Naive B cell (primary cell): ENCODE data around the gene MYO18A. TPM values are rescaled to one million over a fixed set of nuclear protein-coding genes. Genes with fewer than 3 reads are reported as not detected.

Experiments
- ATAC-seq, 2 donors: fragments of 150-1000 bp; cut with Tn5 transposase; 2 replicates each; pipeline ENCODE4 v1.10.0; 2021; ENCODE audit warnings: low read depth in 2 of 2, mild to moderate bottlenecking in 2 of 2, moderate library complexity in 2 of 2
- DNase-seq: peaks from one replicate; pipeline ENCODE4 v3.0.0; 2022
- H3K27ac Mint-ChIP-seq, 6 donors: one replicate each; pipeline ENCODE4 v1.8.0; 2020 to 2022; ENCODE audit warnings: mild to moderate bottlenecking in 6 of 6, mixed read lengths in 6 of 6, moderate library complexity in 5 of 6, inconsistent platforms in 2 of 6
- H3K27me3 Mint-ChIP-seq, 3 donors: one replicate each; pipeline ENCODE4 v1.8.0; 2021 to 2022; ENCODE audit warnings: mixed read lengths in 3 of 3, mild to moderate bottlenecking in 1 of 3
- H3K36me3 Mint-ChIP-seq, 2 donors: one replicate each; pipeline ENCODE4 v1.8.0; 2020 to 2022; ENCODE audit warnings: mixed read lengths in 2 of 2, inconsistent platforms in 1 of 2, mild to moderate bottlenecking in 1 of 2
- H3K4me1 Mint-ChIP-seq, 3 donors: one replicate each; pipeline ENCODE4 v1.8.0; 2020 to 2022; ENCODE audit warnings: mixed read lengths in 3 of 3, inconsistent platforms in 1 of 3, mild to moderate bottlenecking in 1 of 3, moderate library complexity in 1 of 3
- H3K4me3 Mint-ChIP-seq, 8 donors: one replicate each; pipeline ENCODE4 v1.8.0; 2020 to 2022; ENCODE audit warnings: mild to moderate bottlenecking in 8 of 8, mixed read lengths in 8 of 8, moderate library complexity in 8 of 8, inconsistent platforms in 2 of 8
- H3K9me3 Mint-ChIP-seq, 7 donors: one replicate each; pipeline ENCODE4 v1.8.0; 2020 to 2022; ENCODE audit warnings: mixed read lengths in 7 of 7, mild to moderate bottlenecking in 5 of 7, inconsistent platforms in 2 of 7, moderate library complexity in 1 of 7
- polyA plus RNA-seq, 6 donors: library from polyadenylated mRNA; unstranded; fragments of 300-500 nt; fragmentation: Illumina TruSeq; gene quantifications; one replicate each; pipeline ENCODE4 v1.2.3, GENCODE V29; 2021; ENCODE audit warnings: low read depth in 6 of 6

Gene MYO18A
- polyA plus RNA-seq, 6 donors from 2014 or later, result 5.1 to 51.6 (median 17.0) TPM

- DNase-seq (no peak), ATAC-seq (no peak)
- no peaks in the 10 kb centered on the region for H3K9me3 Mint-ChIP-seq
- H3K27me3 Mint-ChIP-seq, result peaks cover 10 to 16% (median 12%) of the 10 kb centered on the region in 3 donors
- no peak overlapping the region for H3K27ac Mint-ChIP-seq
- no peaks in the 10 kb centered on the region for H3K4me1 Mint-ChIP-seq
- no peak overlapping the region for H3K4me3 Mint-ChIP-seq
- H3K36me3 Mint-ChIP-seq, result no peaks in the 10 kb centered on the region
Observed at GRCh38 chr17:29051731-29052130, 128.5 kb downstream of the MYO18A start.

- ATAC-seq (no peak), DNase-seq (no peak)
- H3K4me1 Mint-ChIP-seq, result no peaks in the 10 kb centered on the region
- no peaks in the 10 kb centered on the region for H3K9me3 Mint-ChIP-seq
- H3K36me3 Mint-ChIP-seq, result no peaks in the 10 kb centered on the region
- H3K27ac Mint-ChIP-seq, result peak overlapping the region in 1 of 6 donors; percentile 72
- H3K4me3 Mint-ChIP-seq, result no peak overlapping the region
- H3K27me3 Mint-ChIP-seq, result peaks cover 10 to 21% (median 16%) of the 10 kb centered on the region in 3 donors
Observed at GRCh38 chr17:29051194-29051593, 129.0 kb downstream of the MYO18A start.

- no peaks in the 10 kb centered on the region for H3K4me1 Mint-ChIP-seq
- H3K27me3 Mint-ChIP-seq, result peaks cover 10 to 25% (median 21%) of the 10 kb centered on the region in 3 donors
- no peak for ATAC-seq
- H3K27ac Mint-ChIP-seq, result no peak overlapping the region
- no peaks in the 10 kb centered on the region for H3K9me3 Mint-ChIP-seq
- H3K4me3 Mint-ChIP-seq, result no peak overlapping the region
- no peaks in the 10 kb centered on the region for H3K36me3 Mint-ChIP-seq
- no peak for DNase-seq
Observed at GRCh38 chr17:29050176-29050575, 130.0 kb downstream of the MYO18A start.

GRCh38 chr17:29049541-29050145 lies 130.6 kb downstream of the MYO18A start:
- Mint-ChIP-seq H3K36me3 (no peaks in the 10 kb centered on the region), H3K27ac (no peak overlapping the region), H3K9me3 (no peaks in the 10 kb centered on the region), H3K27me3 (peaks cover 10 to 25% (median 21%) of the 10 kb centered on the region in 3 donors), H3K4me1 (no peaks in the 10 kb centered on the region), H3K4me3 (no peak overlapping the region)
- DNase-seq (no peak), ATAC-seq (no peak)

- DNase-seq, result no peak
- H3K9me3 Mint-ChIP-seq, result no peaks in the 10 kb centered on the region
- peaks cover 0 to under 1% (median 0%) of the 10 kb centered on the region in 3 donors for H3K4me1 Mint-ChIP-seq
- peak overlapping the region in 3 of 6 donors; percentile 37 to 49 (median 47) for H3K27ac Mint-ChIP-seq
- peaks cover 10 to 25% (median 21%) of the 10 kb centered on the region in 3 donors for H3K27me3 Mint-ChIP-seq
- no peak overlapping the region for H3K4me3 Mint-ChIP-seq
- no peaks in the 10 kb centered on the region for H3K36me3 Mint-ChIP-seq
- no peak for ATAC-seq
Observed at GRCh38 chr17:29048440-29049368, 131.5 kb downstream of the MYO18A start.

GRCh38 chr17:29046473-29046839 lies 133.7 kb downstream of the MYO18A start:
- no peak overlapping the region for H3K27ac Mint-ChIP-seq
- H3K36me3 Mint-ChIP-seq, result no peaks in the 10 kb centered on the region
- peak overlapping the region in 1 of 8 donors; percentile 73 for H3K4me3 Mint-ChIP-seq
- H3K4me1 Mint-ChIP-seq, result peaks cover 15 to 21% (median 17%) of the 10 kb centered on the region in 3 donors
- DNase-seq, result no peak
- no peak for ATAC-seq
- H3K27me3 Mint-ChIP-seq, result peaks cover 5 to 25% (median 21%) of the 10 kb centered on the region in 3 donors
- H3K9me3 Mint-ChIP-seq, result no peaks in the 10 kb centered on the region

- H3K27me3 Mint-ChIP-seq, result peaks cover 5 to 25% (median 21%) of the 10 kb centered on the region in 3 donors
- H3K36me3 Mint-ChIP-seq, result no peaks in the 10 kb centered on the region
- DNase-seq, result no peak
- ATAC-seq, result no peak
- peaks cover 15 to 24% (median 17%) of the 10 kb centered on the region in 3 donors for H3K4me1 Mint-ChIP-seq
- no peak overlapping the region for H3K27ac Mint-ChIP-seq
- no peak overlapping the region for H3K4me3 Mint-ChIP-seq
- no peaks in the 10 kb centered on the region for H3K9me3 Mint-ChIP-seq
Observed at GRCh38 chr17:29045734-29046472, 134.3 kb downstream of the MYO18A start.

- H3K4me3 Mint-ChIP-seq, result no peak overlapping the region
- H3K36me3 Mint-ChIP-seq, result no peaks in the 10 kb centered on the region
- ATAC-seq, result no peak
- no peak for DNase-seq
- H3K27ac Mint-ChIP-seq, result no peak overlapping the region
- H3K9me3 Mint-ChIP-seq, result no peaks in the 10 kb centered on the region
- peaks cover 4 to 25% (median 21%) of the 10 kb centered on the region in 3 donors for H3K27me3 Mint-ChIP-seq
- H3K4me1 Mint-ChIP-seq, result peaks cover 15 to 24% (median 17%) of the 10 kb centered on the region in 3 donors
Observed at GRCh38 chr17:29045026-29045425, 135.2 kb downstream of the MYO18A start.

GRCh38 chr17:29043539-29044145 lies 136.6 kb downstream of the MYO18A start:
- Mint-ChIP-seq H3K9me3 (no peaks in the 10 kb centered on the region), H3K27me3 (peaks cover 4 to 14% (median 13%) of the 10 kb centered on the region in 3 donors), H3K36me3 (no peaks in the 10 kb centered on the region), H3K27ac (peak overlapping the region in 2 of 6 donors; percentile 53 to 77), H3K4me1 (peaks cover 15 to 24% (median 17%) of the 10 kb centered on the region in 3 donors), H3K4me3 (peak overlapping the region in 1 of 8 donors; percentile 0)
- DNase-seq, result peak; percentile 18
- no peak for ATAC-seq

GRCh38 chr17:29042679-29043538 lies 137.3 kb downstream of the MYO18A start, which contains the start of gene PIPOX:
PIPOX (plus strand) TSS chr17:29043141; CDS start chr17:29043226, 85 bp downstream.
- ATAC-seq, result peak; percentile 67 to 87
- peak within 1 kb of the TSS in 5 of 8 donors; percentile 0 to 43 (median 30) for H3K4me3 Mint-ChIP-seq

GRCh38 chr17:29042026-29042678 lies 138.0 kb downstream of the MYO18A start:
- H3K9me3 Mint-ChIP-seq, result no peaks in the 10 kb centered on the region
- ATAC-seq (no peak), DNase-seq (no peak)
- H3K4me3 Mint-ChIP-seq, result peak overlapping the region in 4 of 8 donors; percentile 15 to 43 (median 30)
- no peaks in the 10 kb centered on the region for H3K36me3 Mint-ChIP-seq
- peaks cover 4 to 12% (median 8%) of the 10 kb centered on the region in 3 donors for H3K27me3 Mint-ChIP-seq
- H3K27ac Mint-ChIP-seq, result peak overlapping the region in 1 of 6 donors; percentile 65
- peaks cover 15 to 24% (median 17%) of the 10 kb centered on the region in 3 donors for H3K4me1 Mint-ChIP-seq

More at GRCh38 chr17:29042679-29043538, 137.3 kb downstream of the MYO18A start, which contains the start of gene PIPOX:
- no peaks in the 10 kb centered on the region for H3K9me3 Mint-ChIP-seq
- DNase-seq, result no peak
- H3K27me3 Mint-ChIP-seq, result peaks cover 4 to 12% (median 8%) of the 10 kb centered on the region in 3 donors
- peaks cover 15 to 24% (median 17%) of the 10 kb centered on the region in 3 donors for H3K4me1 Mint-ChIP-seq
- H3K36me3 Mint-ChIP-seq, result no peaks in the 10 kb centered on the region
- H3K27ac Mint-ChIP-seq, result peak within 1 kb of the TSS in 3 of 6 donors; percentile 65 to 79 (median 77)
